Kidney capillary endothelial cell (primary cell): ENCODE data around the gene ZNF792.
"Not testable (repeated sequence)": the region's sequence is repeated elsewhere in the genome, so short reads cannot be mapped to it uniquely, and the experiment has no call there.

ENCODE experiments used
- DNase-seq: peaks from one replicate; pipeline ENCODE4 v3.0.0-alpha.2; 2018; ENCODE audit warnings: low spot score

ZNF792 gene

GRCh38 chr19:34925278-34925855, 38.7 kb downstream of the ZNF792 start:
- DNase-seq, result no peak

- not testable (repeated sequence) for DNase-seq
Measured at GRCh38 chr19:34920090-34920786, 43.8 kb downstream of the ZNF792 start.

GRCh38 chr19:34918190-34918589, 45.8 kb downstream of the ZNF792 start:
- no peak for DNase-seq

GRCh38 chr19:34917144-34917543, 46.9 kb downstream of the ZNF792 start:
- DNase-seq, result not testable (repeated sequence)

- DNase-seq, result no peak
Measured at GRCh38 chr19:34910770-34911169, 53.3 kb downstream of the ZNF792 start.
